GM15510 (cell line): ENCODE data around the gene KDM7A.

Experiments used
- POLR2A ChIP-seq: IDR thresholded peaks from 3 replicates; pipeline ENCODE4 v1.6.1; 2011; ENCODE audit warnings: borderline replicate concordance; ENCODE audit not compliant: insufficient read length; ENCODE audit errors: extremely low read depth

Gene KDM7A

GRCh38 chr7:140176811-140177702 lies at the start of gene KDM7A:
KDM7A (minus strand) TSS chr7:140176983; CDS start chr7:140176937, 46 bp downstream.
- TF ChIP-seq POLR2A, result peak; percentile 29

- no peak for TF ChIP-seq POLR2A
Measured at GRCh38 chr7:140225562-140226249, 48.9 kb upstream of the KDM7A start.

GRCh38 chr7:140223515-140224221 lies 46.9 kb upstream of the KDM7A start:
- TF ChIP-seq POLR2A, result no peak

- TF ChIP-seq POLR2A, result no peak
Measured at GRCh38 chr7:140222814-140223213, 46.0 kb upstream of the KDM7A start.

- no peak for TF ChIP-seq POLR2A
Measured at GRCh38 chr7:140219672-140220524, 43.1 kb upstream of the KDM7A start.

GRCh38 chr7:140218656-140219055 lies 41.9 kb upstream of the KDM7A start:
- no peak for TF ChIP-seq POLR2A

GRCh38 chr7:140217750-140218501 lies 41.1 kb upstream of the KDM7A start:
- no peak for TF ChIP-seq POLR2A

- TF ChIP-seq POLR2A, result no peak
Measured at GRCh38 chr7:140215281-140215680, 38.5 kb upstream of the KDM7A start.

- TF ChIP-seq POLR2A, result no peak
Measured at GRCh38 chr7:140214075-140214684, 37.4 kb upstream of the KDM7A start.

GRCh38 chr7:140213684-140214074 lies 36.9 kb upstream of the KDM7A start:
- no peak for TF ChIP-seq POLR2A

- no peak for TF ChIP-seq POLR2A
Measured at GRCh38 chr7:140212100-140212881, 35.5 kb upstream of the KDM7A start.

GRCh38 chr7:140211698-140212097 lies 34.9 kb upstream of the KDM7A start:
- TF ChIP-seq POLR2A, result no peak
